ENCODE measurements around the gene MYO5B. TPM values are rescaled to one million over a fixed set of nuclear protein-coding genes. Genes with fewer than 3 reads are reported as not detected.

The MYO5B gene
- polyA plus RNA-seq, 2 of the 4 experiments (the other 2 are of a cell fraction) = 6.4 to 18.4 TPM

GRCh38 chr18:50138181-50139064 is 56.5 kb downstream of the MYO5B start:
- no peak for TF ChIP-seq CTCF (IDR thresholded peaks at IDR 0.05)
- TF ChIP-seq ELK1 (IDR thresholded peaks at IDR 0.05; ENCODE audit: low read depth, low read length) = no peak
- no peak for TF ChIP-seq RFX5 (IDR thresholded peaks at IDR 0.05)
- no peak for TF ChIP-seq ATOH8 (CRISPR knock-in tag; IDR thresholded peaks at IDR 0.05; ENCODE audit: low read depth)
- TF ChIP-seq RAD21 (conservative IDR thresholded peaks at IDR 0.05 in 1 of 2, IDR thresholded peaks at IDR 0.05 in 1 of 2) = no peak
- TF ChIP-seq REST (IDR thresholded peaks at IDR 0.05) = no peak
- no peak for TF ChIP-seq ZC3H11A (IDR thresholded peaks at IDR 0.05)
- TF ChIP-seq ZFP36 (IDR thresholded peaks at IDR 0.05; ENCODE audit: borderline replicate concordance, partially characterized antibody) = no peak
- no peak for TF ChIP-seq JUN (IDR thresholded peaks at IDR 0.05)
- no peak for TF ChIP-seq E2F6 (IDR thresholded peaks at IDR 0.05; ENCODE audit: borderline replicate concordance, low read depth)
- no peak for TF ChIP-seq KDM1A (IDR thresholded peaks at IDR 0.05; ENCODE audit: low read depth)
- no peak for TF ChIP-seq PBX3 (IDR thresholded peaks at IDR 0.05)
- TF ChIP-seq HOXB5 (CRISPR knock-in tag; IDR thresholded peaks at IDR 0.05) = no peak
- TF ChIP-seq EP300 (IDR thresholded peaks at IDR 0.05) = no peak
- FAIRE-seq = no peak
- H3K4me2 ChIP-seq = no peak overlapping the region

GRCh38 chr18:50135903-50136302 is 59.0 kb downstream of the MYO5B start:
- FAIRE-seq (no peak), DNase-seq (ENCODE audit: low read depth in 1 of 2, low spot score in 1 of 2) (no peak), ATAC-seq (no peak)
- CTCF ChIA-PET = interaction anchor here (0.7 kb wide), 1 partner anchor 11 kb away, joined by 3 read pairs; no protein-coding TSS in a partner anchor
- Histone ChIP-seq H3K4me1 (no peaks in the 10 kb centered on the region), H3K9me3 (no peaks in the 10 kb centered on the region), H3K4me2 (no peak overlapping the region), H3K27ac (no peak overlapping the region), H3K4me3 (no peak overlapping the region)
- whole genome bisulfite sequencing (ENCODE audit: missing lambda C conversion rate) = 42% methylated on average over 9 of the region's 9 CpGs
- no peak for TF ChIP-seq ZSCAN20 (CRISPR knock-in tag; IDR thresholded peaks at IDR 0.05)
- TF ChIP-seq MAZ (IDR thresholded peaks at IDR 0.05; ENCODE audit: borderline replicate concordance, low read depth, low read length) = no peak
- no peak for TF ChIP-seq PHF8 (IDR thresholded peaks at IDR 0.05; ENCODE audit: borderline replicate concordance, low read depth)
- TF ChIP-seq HEYL (CRISPR knock-in tag; IDR thresholded peaks at IDR 0.05) = no peak
- TF ChIP-seq KDM5A (IDR thresholded peaks at IDR 0.05) = no peak
- POLR2A ChIA-PET = no interaction called here

More at GRCh38 chr18:50138181-50139064, 56.5 kb downstream of the MYO5B start:
- DNase-seq (ENCODE audit: low read depth in 1 of 2, low spot score in 1 of 2) (no peak), ATAC-seq (no peak)
- POLR2A ChIA-PET = no interaction called here
- no peak overlapping the region for H3K4me3 ChIP-seq
- H3K4me1 ChIP-seq = no peaks in the 10 kb centered on the region
- CTCF ChIA-PET = no interaction called here
- H3K9me3 ChIP-seq = no peaks in the 10 kb centered on the region
- H3K27ac ChIP-seq = no peak overlapping the region
- 0% methylated on average over 3 of the region's 4 CpGs for WGBS (ENCODE audit: missing lambda C conversion rate)

Measured in A549 (cell line).